ENCODE results near the gene LRRN2.

- TF ChIP-seq CTCF (IDR thresholded peaks at IDR 0.05) (no peak), EP300 (IDR thresholded peaks at IDR 0.05) (no peak), POLR2A (IDR thresholded peaks at IDR 0.05) (no peak), POLR2AphosphoS5 (IDR thresholded peaks at IDR 0.05) (no peak)
Measured at GRCh38 chr1:204574865-204575163, 110.7 kb downstream of the LRRN2 start.

Measured in gastroesophageal sphincter (tissue), 3 donors.